HL-60/S4 treated with retinoic acid at 250 ng/mL for 4 days and 3 days (cell line): Measurements from ENCODE around the gene C5orf63.
"Not testable (repeated sequence)": the region's sequence is repeated elsewhere in the genome, so short reads cannot be mapped to it uniquely, and the experiment has no call there.

Source experiments
- in situ Hi-C: fragments of 300-500 bp; cut with MboI; formaldehyde crosslinking; loops from 2 replicates; pipeline ENCODE4 v1.7.0; 2022; ENCODE audit warnings: low sequenced_read_pairs

The C5orf63 gene

GRCh38 chr5:127072861-127073846 lies at the start of gene C5orf63:
C5orf63 (minus strand) TSS chr5:127073502; CDS start chr5:127058995, 14,507 bp downstream.
- in situ Hi-C loops, result no loop called here

GRCh38 chr5:127112347-127112864 lies 39.1 kb upstream of the C5orf63 start:
- in situ Hi-C loops, result no loop called here

- in situ Hi-C loops, result no loop called here
These were observed 37.8 kb upstream of the C5orf63 start for GRCh38 chr5:127111112-127111511.

GRCh38 chr5:127108624-127109260 lies 35.4 kb upstream of the C5orf63 start:
- in situ Hi-C loops, result not testable (repeated sequence)

- in situ Hi-C loops, result no loop called here
These were observed 28.6 kb upstream of the C5orf63 start for GRCh38 chr5:127101935-127102334.

- in situ Hi-C loops, result no loop called here
These were observed 28.2 kb upstream of the C5orf63 start for GRCh38 chr5:127101533-127101932.

- in situ Hi-C loops, result no loop called here
These were observed 24.9 kb upstream of the C5orf63 start for GRCh38 chr5:127098241-127098640.

- in situ Hi-C loops, result no loop called here
These were observed 24.0 kb upstream of the C5orf63 start for GRCh38 chr5:127097278-127097677.

GRCh38 chr5:127096328-127096993 lies 23.2 kb upstream of the C5orf63 start:
- in situ Hi-C loops, result no loop called here

- in situ Hi-C loops, result no loop called here
These were observed 21.0 kb upstream of the C5orf63 start for GRCh38 chr5:127094161-127094814.

GRCh38 chr5:127092690-127093089 lies 19.4 kb upstream of the C5orf63 start:
- in situ Hi-C loops, result no loop called here

GRCh38 chr5:127089191-127089590 lies 15.9 kb upstream of the C5orf63 start:
- in situ Hi-C loops, result no loop called here

- in situ Hi-C loops, result no loop called here
These were observed 14.9 kb upstream of the C5orf63 start for GRCh38 chr5:127088251-127088650.

GRCh38 chr5:127086589-127086988 lies 13.3 kb upstream of the C5orf63 start:
- in situ Hi-C loops, result no loop called here

GRCh38 chr5:127085796-127086195 lies 12.5 kb upstream of the C5orf63 start:
- in situ Hi-C loops, result no loop called here

GRCh38 chr5:127085371-127085770 lies 12.1 kb upstream of the C5orf63 start:
- in situ Hi-C loops, result no loop called here

GRCh38 chr5:127084656-127085055 lies 11.4 kb upstream of the C5orf63 start:
- in situ Hi-C loops, result no loop called here

- in situ Hi-C loops, result no loop called here
These were observed 10.4 kb upstream of the C5orf63 start for GRCh38 chr5:127083711-127084110.

- in situ Hi-C loops, result no loop called here
These were observed 6.7 kb upstream of the C5orf63 start for GRCh38 chr5:127079994-127080491.

GRCh38 chr5:127077366-127077765 lies 4.1 kb upstream of the C5orf63 start:
- in situ Hi-C loops, result no loop called here
